ENCODE results near the gene MCM9. TPM values are rescaled to one million over a fixed set of nuclear protein-coding genes. Genes with fewer than 3 reads are reported as not detected.

Gene MCM9
- total and polyA plus RNA-seq, 2 of the 4 experiments (the other 2 are of a cell fraction): 3.5 to 7.2 TPM

- TF ChIP-seq NFE2L2 (IDR thresholded peaks at IDR 0.05; ENCODE audit: low read depth, low read length) (no peak), MXI1 (IDR thresholded peaks at IDR 0.05; ENCODE audit: borderline replicate concordance, low read depth, low read length) (no peak), FOS (IDR thresholded peaks at IDR 0.05; ENCODE audit: low read depth, low read length) (no peak), ELK1 (IDR thresholded peaks at IDR 0.05; ENCODE audit: borderline replicate concordance, low read depth, low read length) (no peak), MAZ (IDR thresholded peaks at IDR 0.05; ENCODE audit: borderline replicate concordance, low read depth, low read length) (no peak), USF2 (IDR thresholded peaks at IDR 0.05; ENCODE audit: low read depth, low read length) (no peak), CEBPB (IDR thresholded peaks at IDR 0.05; ENCODE audit: low read depth, low read length) (no peak), MAFK (IDR thresholded peaks at IDR 0.05; ENCODE audit: low read depth, low read length) (no peak), CHD1 (IDR thresholded peaks at IDR 0.05; ENCODE audit: low read depth, low read length) (no peak), RCOR1 (IDR thresholded peaks at IDR 0.05; ENCODE audit: insufficient replicate concordance, low read length) (no peak), SMC3 (IDR thresholded peaks at IDR 0.05; ENCODE audit: low read depth, low read length) (no peak), BHLHE40 (IDR thresholded peaks at IDR 0.05; ENCODE audit: low read depth, low read length) (no peak), RAD21 (IDR thresholded peaks at IDR 0.05; ENCODE audit: low read length) (no peak)
- dilution Hi-C loops (cut with HindIII; ENCODE audit: low sequenced_read_pairs, unreplicated experiment) (no loop called here), intact Hi-C loops (cut with micrococcal nuclease) (no loop called here), in situ Hi-C loops (cut with MboI; ENCODE audit: low sequenced_read_pairs) (loop anchor here (10.0 kb wide), 1 partner anchor 486 kb away; no protein-coding TSS in a partner anchor)
- Histone ChIP-seq H3K79me1 (ENCODE audit: low read depth in 1 of 2, low read length in 2 of 2) (no peaks in the 10 kb centered on the region), H2BK15ac (ENCODE audit: low read depth, low read length) (no peak overlapping the region), H3K9ac (ENCODE audit: low read depth, low read length) (no peak overlapping the region), H3K9me1 (ENCODE audit: insufficient read depth, low read length) (no peaks in the 10 kb centered on the region), H3K14ac (replicated peaks; ENCODE audit: low read depth, low read length) (no peak overlapping the region), H2BK120ac (ENCODE audit: low read depth, low read length) (no peak overlapping the region), H2AK9ac (replicated peaks; ENCODE audit: low read depth, low read length, poor library complexity) (no peak overlapping the region), H3K23ac (ENCODE audit: low read depth, low read length) (no peak overlapping the region), H3K4me2 (ENCODE audit: low read depth, low read length) (no peak overlapping the region), H2AK5ac (ENCODE audit: low read depth, low read length) (no peak overlapping the region), H3K27me3 (ENCODE audit: control insufficient read depth, insufficient read depth, low read length) (no peaks in the 10 kb centered on the region; the same call in 1 of the 2 replicates), H2AFZ (replicated peaks; ENCODE audit: low read length, poor library complexity) (no peak overlapping the region), H3K4me3 (ENCODE audit: insufficient read depth, low read depth, low read length) (no peak overlapping the region), H3K4me1 (ENCODE audit: control insufficient read depth, insufficient read depth, low read length) (peaks cover 4% of the 10 kb centered on the region; the same call in 1 of the 2 replicates), H2BK5ac (ENCODE audit: low read depth, low read length, poor library complexity, severe bottlenecking) (no peak overlapping the region), H4K91ac (ENCODE audit: insufficient read depth, low read depth, low read length) (no peak overlapping the region), H3K9me3 (ENCODE audit: control insufficient read depth, insufficient read depth, low read length) (no peaks in the 10 kb centered on the region), H4K8ac (ENCODE audit: low read depth in 2 of 2, low read length in 2 of 2) (no peak overlapping the region), H3K56ac (ENCODE audit: extremely low read depth, insufficient read depth, low read length) (no peak overlapping the region), H4K5ac (ENCODE audit: low read depth, low read length) (no peak overlapping the region), H4K20me1 (ENCODE audit: insufficient read depth, low read length) (no peaks in the 10 kb centered on the region), H3K4ac (ENCODE audit: low read depth, low read length) (no peak overlapping the region), H3K36me3 (ENCODE audit: control insufficient read depth, insufficient read depth, low read length) (no peaks in the 10 kb centered on the region), H2BK20ac (ENCODE audit: low read depth, low read length) (no peak overlapping the region), H3K27ac (ENCODE audit: insufficient read depth, low read length) (no peak overlapping the region), H3K18ac (ENCODE audit: low read depth, low read length) (no peak overlapping the region)
- no TSS peak for BruUV-seq (replicated peaks)
- ATAC-seq (ENCODE audit: low read depth) (no peak), DNase-seq (no peak)
- CTCF ChIA-PET: no interaction called here
- POLR2A ChIA-PET (ENCODE audit: unreplicated experiment): no interaction called here
- no CpG with 5 or more reads among the region's 1 CpG for WGBS, 2 experiments (ENCODE audit: extremely low coverage in 2 of 2, insufficient read length in 1 of 2)
Measured at GRCh38 chr6:118771253-118771652, 163.7 kb downstream of the MCM9 start.

Measured in IMR-90 (cell line).